RWPE1 (cell line): Measurements from ENCODE around the gene CACFD1.

Experiments
- CTCF ChIA-PET: fragments of 350-600 bp; sonication (Branson Sonifier 250); formaldehyde crosslinking; extraction: SDS; loops from one replicate; lab custom pipeline; 2021; lab: Yijun Ruan, JAX
- POLR2A ChIA-PET: fragments of 400-600 bp; formaldehyde crosslinking; extraction: SDS; loops from one replicate; lab custom pipeline; 2020; ENCODE audit warnings: antibody characterized with exemption; ENCODE audit not compliant: low non-redundant PET; lab: Yijun Ruan, JAX
- DNase-seq: peaks from one replicate; pipeline ENCODE4 v3.0.0; 2012; ENCODE audit warnings: low spot score
- H3K27ac ChIP-seq: fragments of 450-650 bp; 2 replicates; pipeline ENCODE4 v1.5.1; 2017
- CTCF ChIP-seq: fragments of 450-650 bp; conservative IDR thresholded peaks from 2 replicates; pipeline ENCODE4 v1.5.1; 2017; ENCODE audit warnings: low read depth, mild to moderate bottlenecking

The CACFD1 gene

GRCh38 chr9:133459476-133460404 lies at the start of gene CACFD1:
Gene CACFD1 (plus strand): TSS chr9:133459978. CDS start chr9:133460067, 89 bp downstream.
- ChIA-PET CTCF (interaction anchor here (0.7 to 0.8 kb wide), 3 partner anchors 30 to 71 kb away, joined by 3 read pairs; no protein-coding TSS in a partner anchor), POLR2A (interaction anchor here (0.6 to 1.1 kb wide), 2 partner anchors 19 to 430 kb away, joined by 3 read pairs; partner anchors contain the start of gene SLC2A6)
- peak within 1 kb of the TSS; percentile 91 for H3K27ac ChIP-seq
- TF ChIP-seq CTCF = no peak
- peak; percentile 99 for DNase-seq

- H3K27ac ChIP-seq = no peak overlapping the region
- TF ChIP-seq CTCF = no peak
- CTCF ChIA-PET = interaction anchor here (0.7 to 1.0 kb wide), 3 partner anchors 71 to 214 kb away, joined by 4 to 5 read pairs (median 5); no protein-coding TSS in a partner anchor
- DNase-seq = no peak
- POLR2A ChIA-PET = interaction anchor here (0.5 kb wide), 1 partner anchor 81 kb away, joined by 10 read pairs; no protein-coding TSS in a partner anchor
These were observed 44.6 kb upstream of the CACFD1 start for GRCh38 chr9:133415170-133415569.

GRCh38 chr9:133417541-133418461 lies 42.0 kb upstream of the CACFD1 start, which contains the start of gene REXO4:
Gene REXO4 (minus strand): TSS chr9:133418010. CDS start chr9:133417844, 166 bp downstream.
- ChIA-PET CTCF (interaction anchor here (0.6 kb wide), 1 partner anchor 46 kb away, joined by 4 read pairs; no protein-coding TSS in a partner anchor), POLR2A (interaction anchor here (0.5 to 1.0 kb wide), 3 partner anchors 41 to 578 kb away, joined by 3 to 6 read pairs (median 5); no protein-coding TSS in a partner anchor)
- peak; percentile 95 for DNase-seq
- peak within 1 kb of the TSS; percentile 88 for H3K27ac ChIP-seq
- TF ChIP-seq CTCF = no peak

GRCh38 chr9:133419005-133419404 lies 40.8 kb upstream of the CACFD1 start:
- ChIA-PET CTCF (interaction anchor here (0.6 kb wide), 1 partner anchor 44 kb away, joined by 3 read pairs; no protein-coding TSS in a partner anchor), POLR2A (interaction anchor here (0.6 kb wide), 2 partner anchors 35 to 63 kb away, joined by 3 read pairs; no protein-coding TSS in a partner anchor)
- DNase-seq = no peak
- H3K27ac ChIP-seq = peak overlapping the region; percentile 88
- no peak for TF ChIP-seq CTCF

- no peak for TF ChIP-seq CTCF
- CTCF ChIA-PET = no interaction called here
- no peak for DNase-seq
- POLR2A ChIA-PET = no interaction called here
- H3K27ac ChIP-seq = peak overlapping the region; percentile 88; the same call in 1 of the 2 replicates
These were observed 39.4 kb upstream of the CACFD1 start for GRCh38 chr9:133420392-133420827.
